GM18517 (cell line): ENCODE results near the gene TSPAN14.
"Not testable (repeated sequence)": the region's sequence is repeated elsewhere in the genome, so short reads cannot be mapped to it uniquely, and the experiment has no call there.

Experiments used
- ATAC-seq: cut with Tn5 transposase; IDR thresholded peaks from one replicate; pipeline ENCODE4 v1.9.1; 2021; ENCODE audit warnings: mild to moderate bottlenecking, moderate library complexity; ENCODE audit not compliant: unreplicated experiment

TSPAN14 gene

GRCh38 chr10:80520661-80521470, 66.8 kb downstream of the TSPAN14 start:
- ATAC-seq = no peak

GRCh38 chr10:80522756-80523363, 68.8 kb downstream of the TSPAN14 start:
- no peak for ATAC-seq

GRCh38 chr10:80523773-80524172, 69.7 kb downstream of the TSPAN14 start:
- no peak for ATAC-seq

GRCh38 chr10:80524190-80524909, 70.2 kb downstream of the TSPAN14 start:
- no peak for ATAC-seq

- no peak for ATAC-seq
These were observed 72.1 kb downstream of the TSPAN14 start for GRCh38 chr10:80526218-80526617.

GRCh38 chr10:80526742-80527141, 72.6 kb downstream of the TSPAN14 start:
- no peak for ATAC-seq

- ATAC-seq = no peak
These were observed 74.1 kb downstream of the TSPAN14 start for GRCh38 chr10:80528185-80528700.

GRCh38 chr10:80528901-80529300, 74.8 kb downstream of the TSPAN14 start:
- no peak for ATAC-seq

- ATAC-seq = no peak
These were observed 75.5 kb downstream of the TSPAN14 start for GRCh38 chr10:80529604-80530003.

GRCh38 chr10:80530251-80530650, 76.1 kb downstream of the TSPAN14 start:
- no peak for ATAC-seq

- no peak for ATAC-seq
These were observed 76.7 kb downstream of the TSPAN14 start for GRCh38 chr10:80530816-80531215.

- ATAC-seq = no peak
These were observed 78.5 kb downstream of the TSPAN14 start for GRCh38 chr10:80532571-80532970.

- ATAC-seq = not testable (repeated sequence)
These were observed 79.9 kb downstream of the TSPAN14 start for GRCh38 chr10:80534059-80534458.

- ATAC-seq = not testable (repeated sequence)
These were observed 80.5 kb downstream of the TSPAN14 start for GRCh38 chr10:80534646-80535045.

- peak; percentile 82 for ATAC-seq
These were observed 81.7 kb downstream of the TSPAN14 start for GRCh38 chr10:80535671-80536360.

- no peak for ATAC-seq
These were observed 82.3 kb downstream of the TSPAN14 start for GRCh38 chr10:80536361-80536835.

- ATAC-seq = no peak
These were observed 83.1 kb downstream of the TSPAN14 start for GRCh38 chr10:80537086-80537735.

- no peak for ATAC-seq
These were observed 83.8 kb downstream of the TSPAN14 start, which contains the start of gene SH2D4B for GRCh38 chr10:80537736-80538480. TSS of gene SH2D4B (plus strand) at chr10:80537902. CDS start at chr10:80538332, 430 bp downstream.

- no peak for ATAC-seq
These were observed 84.5 kb downstream of the TSPAN14 start for GRCh38 chr10:80538481-80539185.
